Inferior parietal cortex (tissue), 1 donor: ENCODE measurements around the gene CD302.
"Not testable (repeated sequence)": the region's sequence is repeated elsewhere in the genome, so short reads cannot be mapped to it uniquely, and the experiment has no call there.

Experiments
- DNase-seq: peaks from one replicate; pipeline ENCODE4 v3.0.0-alpha.2; 2016; ENCODE audit errors: extremely low spot score

Gene CD302

GRCh38 chr2:159750873-159751272, 47.1 kb downstream of the CD302 start:
- DNase-seq: no peak

GRCh38 chr2:159748089-159748488, 49.9 kb downstream of the CD302 start:
- DNase-seq: no peak

GRCh38 chr2:159745237-159745636, 52.8 kb downstream of the CD302 start:
- not testable (repeated sequence) for DNase-seq

- DNase-seq: no peak
These were observed 53.6 kb downstream of the CD302 start for GRCh38 chr2:159744363-159744762.

- no peak for DNase-seq
These were observed 55.2 kb downstream of the CD302 start for GRCh38 chr2:159742846-159743245.

GRCh38 chr2:159738509-159739390, 59.3 kb downstream of the CD302 start:
- DNase-seq: no peak

GRCh38 chr2:159737917-159738296, 60.1 kb downstream of the CD302 start:
- no peak for DNase-seq

GRCh38 chr2:159737292-159737916, 60.6 kb downstream of the CD302 start:
- no peak for DNase-seq

GRCh38 chr2:159736048-159736447, 62.0 kb downstream of the CD302 start:
- no peak for DNase-seq

GRCh38 chr2:159735648-159736047, 62.4 kb downstream of the CD302 start:
- DNase-seq: no peak

- DNase-seq: no peak
These were observed 69.4 kb downstream of the CD302 start for GRCh38 chr2:159728629-159729028.

GRCh38 chr2:159725713-159726112, 72.3 kb downstream of the CD302 start:
- no peak for DNase-seq

- not testable (repeated sequence) for DNase-seq
These were observed 73.0 kb downstream of the CD302 start for GRCh38 chr2:159724795-159725572.

GRCh38 chr2:159722580-159722979, 75.4 kb downstream of the CD302 start:
- DNase-seq: no peak

GRCh38 chr2:159720676-159721075, 77.3 kb downstream of the CD302 start:
- no peak for DNase-seq
